ENCODE measurements around the gene IMPG2.

The IMPG2 gene

GRCh38 chr3:101240719-101241399 is 79.5 kb downstream of the IMPG2 start:
- no peak for DNase-seq (ENCODE audit: low spot score)

GRCh38 chr3:101235048-101235447 is 85.3 kb downstream of the IMPG2 start:
- no peak for DNase-seq (ENCODE audit: low spot score)

- no peak for DNase-seq (ENCODE audit: low spot score)
Measured at GRCh38 chr3:101230618-101231017, 89.8 kb downstream of the IMPG2 start.

- no peak for DNase-seq (ENCODE audit: low spot score)
Measured at GRCh38 chr3:101229681-101230080, 90.7 kb downstream of the IMPG2 start.

- no peak for DNase-seq (ENCODE audit: low spot score)
Measured at GRCh38 chr3:101228441-101228840, 91.9 kb downstream of the IMPG2 start.

GRCh38 chr3:101224739-101225138 is 95.6 kb downstream of the IMPG2 start:
- no peak for DNase-seq (ENCODE audit: low spot score)

GRCh38 chr3:101223016-101223415 is 97.4 kb downstream of the IMPG2 start:
- DNase-seq (ENCODE audit: low spot score): no peak

GRCh38 chr3:101219842-101220560 is 100.4 kb downstream of the IMPG2 start:
- no peak for DNase-seq (ENCODE audit: low spot score)

- no peak for DNase-seq (ENCODE audit: low spot score)
Measured at GRCh38 chr3:101217472-101218245, 102.7 kb downstream of the IMPG2 start.

GRCh38 chr3:101216710-101217465 is 103.5 kb downstream of the IMPG2 start:
- no peak for DNase-seq (ENCODE audit: low spot score)

- no peak for DNase-seq (ENCODE audit: low spot score)
Measured at GRCh38 chr3:101212730-101213129, 107.6 kb downstream of the IMPG2 start.

- DNase-seq (ENCODE audit: low spot score): no peak
Measured at GRCh38 chr3:101204246-101204645, 116.1 kb downstream of the IMPG2 start.

GRCh38 chr3:101203411-101203810 is 117.0 kb downstream of the IMPG2 start:
- no peak for DNase-seq (ENCODE audit: low spot score)

- no peak for DNase-seq (ENCODE audit: low spot score)
Measured at GRCh38 chr3:101202640-101203039, 117.7 kb downstream of the IMPG2 start.

- DNase-seq (ENCODE audit: low spot score): no peak
Measured at GRCh38 chr3:101200461-101200860, 119.9 kb downstream of the IMPG2 start.

- DNase-seq (ENCODE audit: low spot score): no peak
Measured at GRCh38 chr3:101195951-101196713, 124.2 kb downstream of the IMPG2 start.

GRCh38 chr3:101194392-101194791 is 126.0 kb downstream of the IMPG2 start:
- no peak for DNase-seq (ENCODE audit: low spot score)

GRCh38 chr3:101193957-101194356 is 126.4 kb downstream of the IMPG2 start:
- no peak for DNase-seq (ENCODE audit: low spot score)

GRCh38 chr3:101189796-101190195 is 130.6 kb downstream of the IMPG2 start:
- no peak for DNase-seq (ENCODE audit: low spot score)

GRCh38 chr3:101189176-101189575 is 131.2 kb downstream of the IMPG2 start:
- no peak for DNase-seq (ENCODE audit: low spot score)

GRCh38 chr3:101185341-101185740 is 135.0 kb downstream of the IMPG2 start:
- no peak for DNase-seq (ENCODE audit: low spot score)
